KMS-11 (cell line): ENCODE results near the gene NTRK2.

Source experiments
- H2AFZ ChIP-seq: fragments of 200-600 bp; sonication (generic); 2 replicates; pipeline ENCODE4 v1.6.1; 2016; ENCODE audit warnings: antibody characterized with exemption, mixed run types, low read depth
- H3K27ac ChIP-seq: fragments of 200-600 bp; sonication (generic); 2 replicates; pipeline ENCODE4 v1.6.1; 2016; ENCODE audit warnings: mild to moderate bottlenecking, mixed run types
- H3K27me3 ChIP-seq: fragments of 200-600 bp; sonication (generic); 2 replicates; pipeline ENCODE4 v1.6.1; 2017; ENCODE audit warnings: mild to moderate bottlenecking, low read depth, mixed run types, moderate library complexity; ENCODE audit not compliant: insufficient read depth
- H3K36me3 ChIP-seq: fragments of 200-600 bp; sonication (generic); 2 replicates; pipeline ENCODE4 v1.6.1; 2017; ENCODE audit warnings: mild to moderate bottlenecking, mixed run types; ENCODE audit not compliant: insufficient read depth
- H3K4me1 ChIP-seq: fragments of 200-600 bp; sonication (generic); 2 replicates; pipeline ENCODE4 v1.6.1; 2016; ENCODE audit warnings: mild to moderate bottlenecking, low read depth, mixed run types; ENCODE audit not compliant: poor library complexity, severe bottlenecking
- H3K4me2 ChIP-seq: fragments of 200-600 bp; sonication (generic); 2 replicates; pipeline ENCODE4 v1.7.0; 2016; ENCODE audit warnings: mild to moderate bottlenecking, mixed run types
- H3K4me3 ChIP-seq: fragments of 200-600 bp; sonication (generic); IDR thresholded peaks from 2 replicates; pipeline ENCODE4 v1.6.1; 2017; ENCODE audit warnings: low read depth, low read length, mixed read lengths; ENCODE audit not compliant: insufficient read depth
- H3K79me2 ChIP-seq: fragments of 200-600 bp; sonication (generic); 2 replicates; pipeline ENCODE4 v1.6.1; 2016; ENCODE audit warnings: low read depth, mixed run types; ENCODE audit not compliant: insufficient read depth
- H3K9ac ChIP-seq: fragments of 200-600 bp; sonication (generic); 2 replicates; pipeline ENCODE4 v1.6.1; 2016; ENCODE audit warnings: mild to moderate bottlenecking, mixed run types
- H4K20me1 ChIP-seq: fragments of 200-600 bp; sonication (generic); 2 replicates; pipeline ENCODE4 v1.6.1; 2016; ENCODE audit warnings: mild to moderate bottlenecking, mixed run types; ENCODE audit not compliant: insufficient read depth
- TF ChIP-seq, protein P1 (sequence below): fragments of 200-600 bp; sonication (generic); conservative IDR thresholded peaks from 2 replicates; pipeline ENCODE4 v1.6.1; 2017; ENCODE audit warnings: low read depth, mild to moderate bottlenecking, antibody characterized with exemption, low read length, moderate library complexity, mixed read lengths

NTRK2 gene

DNA sequence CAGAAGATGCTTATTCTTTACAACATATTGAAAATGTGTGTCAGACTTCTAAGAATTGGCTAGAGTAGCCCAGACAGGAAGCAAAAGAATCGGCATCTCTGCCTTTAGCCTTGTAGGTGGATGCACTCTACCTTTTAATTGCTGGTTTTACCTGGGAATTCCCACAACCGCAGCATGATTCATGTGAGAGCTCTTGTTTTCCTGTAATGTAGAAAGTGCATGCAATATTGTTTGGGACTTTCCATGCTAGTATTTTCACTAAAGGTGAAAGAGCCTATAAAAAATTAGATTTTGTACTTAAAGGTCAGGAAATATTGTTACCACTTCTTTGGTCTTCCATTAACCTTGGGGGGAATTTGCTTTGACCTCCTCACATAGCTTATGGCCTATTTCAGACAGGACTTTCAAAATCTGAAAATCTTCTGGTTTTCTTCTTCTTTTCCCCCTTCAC, 89.8 kb downstream of the NTRK2 start:
- peaks cover 46% of the 10 kb centered on the region for H3K4me1 ChIP-seq
- no peaks in the 10 kb centered on the region for H3K36me3 ChIP-seq
- no peaks in the 10 kb centered on the region for H3K27me3 ChIP-seq
- TF ChIP-seq, protein P1, sequence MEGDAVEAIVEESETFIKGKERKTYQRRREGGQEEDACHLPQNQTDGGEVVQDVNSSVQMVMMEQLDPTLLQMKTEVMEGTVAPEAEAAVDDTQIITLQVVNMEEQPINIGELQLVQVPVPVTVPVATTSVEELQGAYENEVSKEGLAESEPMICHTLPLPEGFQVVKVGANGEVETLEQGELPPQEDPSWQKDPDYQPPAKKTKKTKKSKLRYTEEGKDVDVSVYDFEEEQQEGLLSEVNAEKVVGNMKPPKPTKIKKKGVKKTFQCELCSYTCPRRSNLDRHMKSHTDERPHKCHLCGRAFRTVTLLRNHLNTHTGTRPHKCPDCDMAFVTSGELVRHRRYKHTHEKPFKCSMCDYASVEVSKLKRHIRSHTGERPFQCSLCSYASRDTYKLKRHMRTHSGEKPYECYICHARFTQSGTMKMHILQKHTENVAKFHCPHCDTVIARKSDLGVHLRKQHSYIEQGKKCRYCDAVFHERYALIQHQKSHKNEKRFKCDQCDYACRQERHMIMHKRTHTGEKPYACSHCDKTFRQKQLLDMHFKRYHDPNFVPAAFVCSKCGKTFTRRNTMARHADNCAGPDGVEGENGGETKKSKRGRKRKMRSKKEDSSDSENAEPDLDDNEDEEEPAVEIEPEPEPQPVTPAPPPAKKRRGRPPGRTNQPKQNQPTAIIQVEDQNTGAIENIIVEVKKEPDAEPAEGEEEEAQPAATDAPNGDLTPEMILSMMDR: no peak
- H3K4me2 ChIP-seq: peak overlapping the region; percentile 56
- no peak overlapping the region for H3K4me3 ChIP-seq
- no peaks in the 10 kb centered on the region for H3K79me2 ChIP-seq
- no peak overlapping the region for H2AFZ ChIP-seq
- no peaks in the 10 kb centered on the region for H4K20me1 ChIP-seq
- no peak overlapping the region for H3K9ac ChIP-seq
- peak overlapping the region; percentile 18; the same call in 1 of the 2 replicates for H3K27ac ChIP-seq

DNA sequence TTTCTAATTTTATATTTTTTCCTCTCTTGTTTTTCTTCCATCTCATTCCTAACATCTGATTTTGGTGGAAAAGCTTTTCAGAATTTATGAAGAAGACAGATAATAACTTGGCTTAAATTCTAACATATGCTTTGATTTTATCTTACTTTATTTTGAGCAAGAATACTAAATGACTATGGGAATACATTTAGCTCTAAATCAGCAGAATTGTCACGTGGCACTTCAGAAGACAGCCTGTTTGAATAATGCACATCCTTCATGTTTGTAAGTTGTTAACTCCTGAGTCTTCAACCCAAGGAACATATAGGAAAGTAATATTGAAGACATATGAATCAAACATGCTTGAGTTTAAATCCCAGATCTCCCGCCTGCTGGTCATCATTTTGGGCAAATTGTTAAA, 90.3 kb downstream of the NTRK2 start:
- Histone ChIP-seq H4K20me1 (no peaks in the 10 kb centered on the region), H2AFZ (no peak overlapping the region), H3K27me3 (no peaks in the 10 kb centered on the region), H3K27ac (peak overlapping the region; percentile 18; the same call in 1 of the 2 replicates), H3K4me1 (peaks cover 46% of the 10 kb centered on the region), H3K79me2 (no peaks in the 10 kb centered on the region), H3K36me3 (no peaks in the 10 kb centered on the region), H3K9ac (no peak overlapping the region), H3K4me3 (no peak overlapping the region), H3K4me2 (peak overlapping the region; percentile 56)
- TF ChIP-seq, protein P1: no peak

DNA sequence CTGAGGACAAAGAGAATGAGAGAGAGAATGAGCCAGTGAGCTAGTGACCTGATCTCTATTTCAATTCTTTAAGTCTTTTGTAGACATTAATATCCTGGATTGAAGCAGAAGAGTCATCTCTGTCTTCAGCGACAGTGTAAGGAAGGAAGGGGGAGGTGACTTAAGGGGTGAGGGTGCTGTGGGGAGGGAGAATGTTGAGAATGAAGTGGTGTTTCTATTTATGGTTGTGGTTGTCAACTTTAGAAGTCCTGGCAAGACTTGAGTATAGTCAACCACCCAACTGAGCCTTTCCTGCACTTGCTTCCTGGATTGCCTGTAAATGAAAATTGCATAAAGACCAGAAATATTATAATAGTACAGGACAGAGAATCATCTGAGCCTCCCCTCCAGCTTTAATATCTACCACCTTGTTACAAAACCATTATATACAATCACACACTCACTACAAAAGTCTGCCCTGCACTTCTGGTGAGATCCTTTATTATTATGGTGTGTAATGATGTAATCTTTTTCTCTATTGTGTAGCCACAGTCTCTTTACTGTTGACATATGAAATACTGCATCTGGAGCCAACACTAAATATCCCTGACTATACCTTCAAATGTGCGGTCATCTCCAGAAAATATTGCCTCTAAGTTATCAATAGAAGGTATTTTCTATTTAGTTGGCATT, 91.7 kb downstream of the NTRK2 start:
- peak overlapping the region; percentile 16; the same call in 1 of the 2 replicates for H2AFZ ChIP-seq

DNA sequence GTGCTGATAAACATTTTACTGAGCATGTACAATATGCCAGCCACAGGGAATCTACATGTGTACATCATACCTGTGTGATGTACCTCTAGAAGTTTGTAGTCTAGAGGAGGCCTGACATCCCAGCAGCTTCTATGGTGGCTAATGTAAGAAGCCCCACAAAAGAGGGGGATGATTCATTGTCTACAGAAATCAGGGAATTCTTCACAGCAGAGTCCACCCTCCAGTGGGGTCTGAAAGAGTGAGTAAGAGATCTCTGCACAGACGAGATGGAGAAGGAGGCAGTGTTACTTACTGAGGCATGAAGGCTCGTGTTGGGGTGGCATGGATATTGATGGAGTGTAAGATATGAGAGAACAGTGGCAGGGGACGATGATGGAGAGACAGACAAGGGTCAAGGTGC, 103.0 kb downstream of the NTRK2 start:
- TF ChIP-seq, protein P1: no peak
- Histone ChIP-seq H3K27me3 (no peaks in the 10 kb centered on the region), H3K36me3 (no peaks in the 10 kb centered on the region), H3K79me2 (no peaks in the 10 kb centered on the region), H3K4me1 (peaks cover 25% of the 10 kb centered on the region), H3K4me2 (no peak overlapping the region), H3K27ac (no peak overlapping the region), H4K20me1 (no peaks in the 10 kb centered on the region), H3K4me3 (no peak overlapping the region), H2AFZ (no peak overlapping the region), H3K9ac (no peak overlapping the region)

More for the DNA sequence above, 91.7 kb downstream of the NTRK2 start:
- Histone ChIP-seq H3K27me3 (no peaks in the 10 kb centered on the region), H3K4me2 (peak overlapping the region; percentile 56), H3K27ac (peak overlapping the region; percentile 25; the same call in 1 of the 2 replicates), H4K20me1 (no peaks in the 10 kb centered on the region), H3K36me3 (no peaks in the 10 kb centered on the region), H3K4me3 (no peak overlapping the region), H3K4me1 (peaks cover 46% of the 10 kb centered on the region), H3K9ac (no peak overlapping the region), H3K79me2 (no peaks in the 10 kb centered on the region)
- TF ChIP-seq, protein P1: no peak
